ENCODE measurements around the gene GSTT2B. TPM values are rescaled to one million over a fixed set of nuclear protein-coding genes. Genes with fewer than 3 reads are reported as not detected.
"Not testable (repeated sequence)": the region's sequence is repeated elsewhere in the genome, so short reads cannot be mapped to it uniquely, and the experiment has no call there.

GSTT2B gene
- total RNA-seq, 3 donors from 2014 or later (not counting 1 experiment from before 2014, with no cell fraction given), result not detected

DNA sequence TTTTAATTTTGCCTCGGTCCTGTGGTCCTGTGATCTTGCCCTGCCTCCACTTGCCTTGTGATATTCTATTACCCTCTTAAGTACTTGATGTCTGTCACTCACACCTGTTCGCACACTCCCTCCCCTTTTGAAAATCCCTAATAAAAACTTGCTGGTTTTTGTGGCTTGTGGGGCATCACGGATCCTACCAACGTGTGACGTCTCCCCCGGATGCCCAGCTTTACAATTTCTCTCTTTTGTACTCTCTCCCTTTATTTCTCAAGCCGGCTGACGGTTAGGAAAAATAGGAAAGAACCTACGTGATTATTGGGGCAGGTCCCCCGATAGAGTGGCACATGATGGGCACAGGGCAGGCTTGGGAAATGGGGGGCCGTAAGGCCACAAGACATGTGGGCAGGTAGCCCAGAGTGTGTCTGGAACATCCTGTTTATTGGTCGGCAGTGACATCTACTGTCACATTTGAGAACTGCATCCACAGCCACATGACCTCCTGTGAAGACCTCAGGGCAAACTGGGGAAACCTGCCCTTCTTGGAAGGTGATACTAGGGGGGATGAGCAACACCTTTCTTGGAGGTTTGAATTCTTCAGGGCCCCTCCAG lies 4.6 kb downstream of the GSTT2B start:
- not testable (repeated sequence) for H3K4me3 ChIP-seq (ENCODE audit: low read length)
- TF ChIP-seq, protein P1, sequence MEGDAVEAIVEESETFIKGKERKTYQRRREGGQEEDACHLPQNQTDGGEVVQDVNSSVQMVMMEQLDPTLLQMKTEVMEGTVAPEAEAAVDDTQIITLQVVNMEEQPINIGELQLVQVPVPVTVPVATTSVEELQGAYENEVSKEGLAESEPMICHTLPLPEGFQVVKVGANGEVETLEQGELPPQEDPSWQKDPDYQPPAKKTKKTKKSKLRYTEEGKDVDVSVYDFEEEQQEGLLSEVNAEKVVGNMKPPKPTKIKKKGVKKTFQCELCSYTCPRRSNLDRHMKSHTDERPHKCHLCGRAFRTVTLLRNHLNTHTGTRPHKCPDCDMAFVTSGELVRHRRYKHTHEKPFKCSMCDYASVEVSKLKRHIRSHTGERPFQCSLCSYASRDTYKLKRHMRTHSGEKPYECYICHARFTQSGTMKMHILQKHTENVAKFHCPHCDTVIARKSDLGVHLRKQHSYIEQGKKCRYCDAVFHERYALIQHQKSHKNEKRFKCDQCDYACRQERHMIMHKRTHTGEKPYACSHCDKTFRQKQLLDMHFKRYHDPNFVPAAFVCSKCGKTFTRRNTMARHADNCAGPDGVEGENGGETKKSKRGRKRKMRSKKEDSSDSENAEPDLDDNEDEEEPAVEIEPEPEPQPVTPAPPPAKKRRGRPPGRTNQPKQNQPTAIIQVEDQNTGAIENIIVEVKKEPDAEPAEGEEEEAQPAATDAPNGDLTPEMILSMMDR (IDR thresholded peaks at IDR 0.05), result peak; percentile 50
- peak; percentile 78 to 97 (median 94) for ATAC-seq

DNA sequence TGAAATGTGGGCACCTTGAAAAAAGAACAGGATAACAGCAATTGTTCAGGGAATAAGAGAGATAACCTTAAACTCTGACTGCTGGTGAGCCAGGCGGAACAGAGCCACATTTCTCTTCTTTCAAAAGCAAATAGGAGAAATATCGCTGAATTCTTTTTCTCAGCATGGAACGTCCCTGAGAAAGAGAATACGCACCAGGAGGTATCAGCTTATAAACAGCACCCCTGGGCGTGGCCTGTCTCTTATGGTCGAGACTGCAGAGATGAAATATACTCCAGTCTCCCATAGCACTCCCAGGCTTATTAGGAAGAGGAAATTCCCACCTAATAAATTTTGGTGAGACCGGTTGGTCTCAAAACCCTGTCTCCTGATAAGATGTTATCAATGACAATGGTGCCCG lies 5.1 kb downstream of the GSTT2B start:
- intact Hi-C loops (cut with micrococcal nuclease), result loop anchor here (10.0 kb wide), 1 partner anchor 569 kb away; no protein-coding TSS in a partner anchor
- H3K36me3 Mint-ChIP-seq, result not testable (repeated sequence)

More for the DNA sequence above, 4.6 kb downstream of the GSTT2B start:
- peak; percentile 63 to 91 for DNase-seq
- intact Hi-C loops (cut with micrococcal nuclease), result loop anchor here (10.0 kb wide), 1 partner anchor 568 kb away; no protein-coding TSS in a partner anchor
- not testable (repeated sequence) for H3K4me3 Mint-ChIP-seq; H3K36me3 ChIP-seq (ENCODE audit: control insufficient read depth, insufficient read depth, low read length); H3K27ac ChIP-seq (ENCODE audit: low read length); H3K9me3 ChIP-seq (ENCODE audit: control insufficient read depth, insufficient read depth, low read length); H3K9me3 Mint-ChIP-seq; H3K4me1 Mint-ChIP-seq; H3K27me3 Mint-ChIP-seq (ENCODE audit: low read depth in 2 of 2); H3K36me3 Mint-ChIP-seq; H3K4me1 ChIP-seq (ENCODE audit: control insufficient read depth, insufficient read depth, low read length); H3K27me3 ChIP-seq (ENCODE audit: control insufficient read depth, insufficient read depth, low read length)
- WGBS (ENCODE audit: insufficient coverage), result 35% methylated on average over 12 of the region's 12 CpGs
- H3K27ac Mint-ChIP-seq, result peak overlapping the region in 1 of 2 donors; percentile 51

DNA sequence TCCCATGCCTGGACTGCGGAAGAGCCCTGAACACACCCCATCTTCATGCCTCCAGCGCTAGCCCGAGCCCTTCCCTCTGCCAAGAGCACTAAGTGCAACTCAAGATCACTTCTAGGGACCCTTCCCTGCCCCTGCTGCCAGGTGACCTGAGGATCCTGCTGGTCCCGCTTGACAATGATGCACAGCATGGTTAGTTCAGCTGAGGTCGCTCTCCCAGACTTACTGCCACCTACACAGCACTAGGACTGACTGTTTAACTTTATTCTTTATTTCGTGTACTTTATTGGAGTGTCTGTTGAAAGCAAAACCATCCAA lies 6.0 kb downstream of the GSTT2B start:
- H3K9me3 ChIP-seq (ENCODE audit: control insufficient read depth, insufficient read depth, low read length); H3K4me1 ChIP-seq (ENCODE audit: control insufficient read depth, insufficient read depth, low read length); H3K36me3 Mint-ChIP-seq; H3K27ac ChIP-seq (ENCODE audit: low read length); H3K27me3 Mint-ChIP-seq (ENCODE audit: low read depth in 2 of 2); DNase-seq; H3K4me3 ChIP-seq (ENCODE audit: low read length); H3K4me1 Mint-ChIP-seq; ATAC-seq; H3K9me3 Mint-ChIP-seq; H3K27ac Mint-ChIP-seq; H3K36me3 ChIP-seq (ENCODE audit: control insufficient read depth, insufficient read depth, low read length); H3K4me3 Mint-ChIP-seq; H3K27me3 ChIP-seq (ENCODE audit: control insufficient read depth, insufficient read depth, low read length): not testable (repeated sequence)
- 93% methylated on average over 5 of the region's 6 CpGs for WGBS (ENCODE audit: insufficient coverage)
- intact Hi-C loops (cut with micrococcal nuclease), result loop anchor here (10.0 kb wide), 1 partner anchor 570 kb away; no protein-coding TSS in a partner anchor

More for the DNA sequence above, 5.1 kb downstream of the GSTT2B start:
- H3K4me3 Mint-ChIP-seq; H3K36me3 ChIP-seq (ENCODE audit: control insufficient read depth, insufficient read depth, low read length); H3K9me3 ChIP-seq (ENCODE audit: control insufficient read depth, insufficient read depth, low read length); H3K27me3 Mint-ChIP-seq (ENCODE audit: low read depth in 2 of 2); H3K4me3 ChIP-seq (ENCODE audit: low read length); ATAC-seq; H3K27ac Mint-ChIP-seq; H3K27me3 ChIP-seq (ENCODE audit: control insufficient read depth, insufficient read depth, low read length); H3K9me3 Mint-ChIP-seq; H3K4me1 ChIP-seq (ENCODE audit: control insufficient read depth, insufficient read depth, low read length); H3K27ac ChIP-seq (ENCODE audit: low read length); H3K4me1 Mint-ChIP-seq; DNase-seq: not testable (repeated sequence)
- WGBS (ENCODE audit: insufficient coverage), result 89% methylated on average over 5 of the region's 8 CpGs

DNA sequence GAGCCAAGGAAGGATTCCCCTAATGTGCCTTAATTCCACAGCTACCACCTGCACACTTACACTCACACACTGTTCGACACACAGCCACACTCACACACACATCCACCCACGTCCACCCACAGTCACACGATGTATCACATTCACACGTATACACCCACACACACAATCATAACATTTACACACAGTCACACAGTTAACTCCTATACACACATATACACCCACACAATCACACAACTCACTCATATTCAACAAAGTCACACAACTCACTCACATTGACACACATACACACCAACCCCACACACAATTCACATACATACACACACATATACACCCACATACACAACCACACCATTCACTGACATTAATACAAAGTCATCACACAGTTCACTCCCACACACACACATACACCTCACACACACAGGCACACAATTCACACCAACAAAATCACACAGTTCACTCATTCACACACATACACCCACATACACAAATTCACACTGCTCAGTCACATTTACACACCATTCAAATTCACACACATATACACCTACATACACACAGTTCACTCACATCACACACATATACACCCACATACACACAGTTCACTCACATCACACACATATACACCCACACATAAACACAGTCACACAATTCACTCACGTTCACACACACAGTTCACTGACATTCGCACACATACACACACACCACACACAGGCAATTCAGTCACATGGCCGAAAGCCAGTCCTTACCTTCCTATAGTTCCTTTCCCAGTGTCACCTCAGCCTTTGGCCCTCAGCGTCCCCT lies 6.6 kb downstream of the GSTT2B start:
- not testable (repeated sequence) for H3K4me1 Mint-ChIP-seq; H3K9me3 Mint-ChIP-seq; H3K9me3 ChIP-seq (ENCODE audit: control insufficient read depth, insufficient read depth, low read length); ATAC-seq; H3K4me3 Mint-ChIP-seq; H3K4me3 ChIP-seq (ENCODE audit: low read length); H3K27me3 ChIP-seq (ENCODE audit: control insufficient read depth, insufficient read depth, low read length); H3K4me1 ChIP-seq (ENCODE audit: control insufficient read depth, insufficient read depth, low read length); H3K36me3 ChIP-seq (ENCODE audit: control insufficient read depth, insufficient read depth, low read length); H3K27ac Mint-ChIP-seq; H3K27me3 Mint-ChIP-seq (ENCODE audit: low read depth in 2 of 2); H3K36me3 Mint-ChIP-seq; H3K27ac ChIP-seq (ENCODE audit: low read length)
- WGBS (ENCODE audit: insufficient coverage), result 80% methylated on average over 8 of the region's 8 CpGs
- peak in 1 of 2 donors; percentile 1 for DNase-seq
- intact Hi-C loops (cut with micrococcal nuclease), result loop anchor here (10.0 kb wide), 1 partner anchor 570 kb away; no protein-coding TSS in a partner anchor

DNA sequence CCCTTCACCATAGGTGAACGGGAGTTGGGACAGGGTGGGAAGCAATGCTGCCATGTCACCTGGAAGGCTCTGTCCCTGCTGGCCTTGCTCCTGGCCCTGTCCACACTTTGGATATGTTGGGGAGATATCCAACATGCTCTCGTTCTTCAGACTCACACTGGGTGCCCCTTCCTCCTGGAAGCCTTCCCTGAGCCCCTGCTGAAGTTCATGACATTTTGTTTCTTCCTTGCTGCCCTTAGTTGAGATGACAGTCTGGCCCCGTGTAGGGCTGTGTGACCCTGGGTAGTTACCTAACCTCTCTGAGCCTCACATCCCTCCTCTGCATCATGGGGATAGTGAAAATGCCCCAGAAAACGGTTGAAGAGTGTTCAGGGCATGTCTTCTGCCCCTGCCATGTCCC lies 7.5 kb downstream of the GSTT2B start:
- WGBS (ENCODE audit: insufficient coverage), result 70% methylated on average over 4 of the region's 4 CpGs
- H3K27ac ChIP-seq (ENCODE audit: low read length); ATAC-seq; H3K27ac Mint-ChIP-seq; H3K27me3 Mint-ChIP-seq (ENCODE audit: low read depth in 2 of 2); H3K36me3 ChIP-seq (ENCODE audit: control insufficient read depth, insufficient read depth, low read length); H3K36me3 Mint-ChIP-seq; H3K4me3 ChIP-seq (ENCODE audit: low read length); H3K4me1 ChIP-seq (ENCODE audit: control insufficient read depth, insufficient read depth, low read length); H3K9me3 ChIP-seq (ENCODE audit: control insufficient read depth, insufficient read depth, low read length); H3K9me3 Mint-ChIP-seq; H3K4me3 Mint-ChIP-seq; H3K27me3 ChIP-seq (ENCODE audit: control insufficient read depth, insufficient read depth, low read length); H3K4me1 Mint-ChIP-seq: not testable (repeated sequence)
- peak in 1 of 2 donors; percentile 1 for DNase-seq
- intact Hi-C loops (cut with micrococcal nuclease), result loop anchor here (10.0 kb wide), 1 partner anchor 571 kb away; no protein-coding TSS in a partner anchor

DNA sequence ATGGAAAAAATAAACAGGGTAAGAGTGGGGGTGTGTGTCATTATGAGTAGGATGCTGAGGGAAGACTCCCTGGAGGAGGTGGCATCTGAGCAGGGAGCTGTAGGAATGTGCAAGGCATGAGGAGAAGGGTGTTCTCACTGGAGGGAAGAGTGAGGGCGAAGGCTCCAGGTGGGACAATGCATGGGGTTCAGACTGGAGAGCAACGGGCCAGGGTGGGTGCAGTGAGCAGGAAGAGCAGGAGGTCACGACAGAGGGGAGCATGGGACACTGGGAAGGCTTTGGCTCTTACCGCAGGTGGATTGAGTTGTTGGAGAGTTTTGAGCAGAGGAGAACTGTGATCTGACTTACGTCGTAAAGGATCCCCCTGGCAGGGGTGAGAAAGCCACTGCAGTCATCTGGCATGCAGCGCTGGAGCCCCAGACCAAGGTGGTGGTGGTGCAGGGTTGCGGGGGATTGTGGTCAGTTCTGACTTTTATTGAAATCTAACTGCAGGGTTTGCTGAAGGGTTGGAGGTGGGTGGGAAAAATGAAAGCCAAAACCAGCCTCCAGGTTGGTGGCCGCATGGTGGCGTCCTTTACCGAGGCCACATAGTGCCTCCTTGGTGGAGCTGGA lies 8.1 kb downstream of the GSTT2B start:
- not testable (repeated sequence) for H3K27ac ChIP-seq (ENCODE audit: low read length); H3K27me3 ChIP-seq (ENCODE audit: control insufficient read depth, insufficient read depth, low read length); H3K27me3 Mint-ChIP-seq (ENCODE audit: low read depth in 2 of 2); H3K4me1 Mint-ChIP-seq; H3K4me1 ChIP-seq (ENCODE audit: control insufficient read depth, insufficient read depth, low read length); H3K4me3 Mint-ChIP-seq; H3K36me3 ChIP-seq (ENCODE audit: control insufficient read depth, insufficient read depth, low read length); H3K4me3 ChIP-seq (ENCODE audit: low read length); H3K9me3 Mint-ChIP-seq; H3K36me3 Mint-ChIP-seq; H3K27ac Mint-ChIP-seq; H3K9me3 ChIP-seq (ENCODE audit: control insufficient read depth, insufficient read depth, low read length)
- intact Hi-C loops (cut with micrococcal nuclease), result loop anchor here (10.0 kb wide), 1 partner anchor 572 kb away; no protein-coding TSS in a partner anchor
- WGBS (ENCODE audit: insufficient coverage), result 70% methylated on average over 10 of the region's 11 CpGs
- DNase-seq (peak in 1 of 2 donors; percentile 1), ATAC-seq (peak in 1 of 3 donors; percentile 60)

DNA sequence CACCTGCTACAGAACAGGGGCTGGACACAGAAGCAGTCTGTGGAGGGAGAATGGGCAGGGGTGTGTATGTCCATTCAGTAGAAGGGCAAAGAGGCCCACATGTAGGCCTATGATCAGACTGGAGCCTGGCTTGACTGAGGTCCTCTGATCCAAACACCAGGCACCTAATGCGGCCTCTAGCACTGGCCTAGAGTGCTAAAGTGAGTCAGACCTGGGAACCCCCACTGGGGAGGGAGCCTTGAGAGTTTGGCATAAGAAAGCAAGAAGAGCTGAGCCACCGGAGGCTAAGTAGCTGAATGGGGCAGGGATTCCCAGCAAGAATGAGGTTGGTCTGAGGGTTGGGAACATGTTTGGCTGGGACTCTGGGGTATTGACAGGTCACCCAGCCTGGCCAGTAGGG lies 9.6 kb downstream of the GSTT2B start:
- H3K4me1 ChIP-seq (ENCODE audit: control insufficient read depth, insufficient read depth, low read length); H3K4me1 Mint-ChIP-seq; H3K27ac ChIP-seq (ENCODE audit: low read length); H3K9me3 Mint-ChIP-seq; H3K27me3 ChIP-seq (ENCODE audit: control insufficient read depth, insufficient read depth, low read length); H3K27ac Mint-ChIP-seq; H3K36me3 Mint-ChIP-seq; H3K4me3 Mint-ChIP-seq; H3K4me3 ChIP-seq (ENCODE audit: low read length); H3K36me3 ChIP-seq (ENCODE audit: control insufficient read depth, insufficient read depth, low read length); H3K27me3 Mint-ChIP-seq (ENCODE audit: low read depth in 2 of 2); ATAC-seq; H3K9me3 ChIP-seq (ENCODE audit: control insufficient read depth, insufficient read depth, low read length): not testable (repeated sequence)
- DNase-seq, result peak in 1 of 2 donors; percentile 0
- WGBS (ENCODE audit: insufficient coverage), result 83% methylated on average over 2 of the region's 2 CpGs
- intact Hi-C loops (cut with micrococcal nuclease), result loop anchor here (10.0 kb wide), 1 partner anchor 573 kb away; no protein-coding TSS in a partner anchor

Data from natural killer cell (primary cell).